HG03025 (cell line): ENCODE measurements around the gene RAB11FIP3.
"Not testable (repeated sequence)": the region's sequence is repeated elsewhere in the genome, so short reads cannot be mapped to it uniquely, and the experiment has no call there.

ENCODE experiments used
- ATAC-seq: cut with Tn5 transposase; IDR thresholded peaks from one replicate; pipeline ENCODE4 v1.9.1; 2021; ENCODE audit warnings: mild to moderate bottlenecking, moderate library complexity; ENCODE audit not compliant: unreplicated experiment, low FRiP score

Gene RAB11FIP3, protein sequence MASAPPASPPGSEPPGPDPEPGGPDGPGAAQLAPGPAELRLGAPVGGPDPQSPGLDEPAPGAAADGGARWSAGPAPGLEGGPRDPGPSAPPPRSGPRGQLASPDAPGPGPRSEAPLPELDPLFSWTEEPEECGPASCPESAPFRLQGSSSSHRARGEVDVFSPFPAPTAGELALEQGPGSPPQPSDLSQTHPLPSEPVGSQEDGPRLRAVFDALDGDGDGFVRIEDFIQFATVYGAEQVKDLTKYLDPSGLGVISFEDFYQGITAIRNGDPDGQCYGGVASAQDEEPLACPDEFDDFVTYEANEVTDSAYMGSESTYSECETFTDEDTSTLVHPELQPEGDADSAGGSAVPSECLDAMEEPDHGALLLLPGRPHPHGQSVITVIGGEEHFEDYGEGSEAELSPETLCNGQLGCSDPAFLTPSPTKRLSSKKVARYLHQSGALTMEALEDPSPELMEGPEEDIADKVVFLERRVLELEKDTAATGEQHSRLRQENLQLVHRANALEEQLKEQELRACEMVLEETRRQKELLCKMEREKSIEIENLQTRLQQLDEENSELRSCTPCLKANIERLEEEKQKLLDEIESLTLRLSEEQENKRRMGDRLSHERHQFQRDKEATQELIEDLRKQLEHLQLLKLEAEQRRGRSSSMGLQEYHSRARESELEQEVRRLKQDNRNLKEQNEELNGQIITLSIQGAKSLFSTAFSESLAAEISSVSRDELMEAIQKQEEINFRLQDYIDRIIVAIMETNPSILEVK

DNA sequence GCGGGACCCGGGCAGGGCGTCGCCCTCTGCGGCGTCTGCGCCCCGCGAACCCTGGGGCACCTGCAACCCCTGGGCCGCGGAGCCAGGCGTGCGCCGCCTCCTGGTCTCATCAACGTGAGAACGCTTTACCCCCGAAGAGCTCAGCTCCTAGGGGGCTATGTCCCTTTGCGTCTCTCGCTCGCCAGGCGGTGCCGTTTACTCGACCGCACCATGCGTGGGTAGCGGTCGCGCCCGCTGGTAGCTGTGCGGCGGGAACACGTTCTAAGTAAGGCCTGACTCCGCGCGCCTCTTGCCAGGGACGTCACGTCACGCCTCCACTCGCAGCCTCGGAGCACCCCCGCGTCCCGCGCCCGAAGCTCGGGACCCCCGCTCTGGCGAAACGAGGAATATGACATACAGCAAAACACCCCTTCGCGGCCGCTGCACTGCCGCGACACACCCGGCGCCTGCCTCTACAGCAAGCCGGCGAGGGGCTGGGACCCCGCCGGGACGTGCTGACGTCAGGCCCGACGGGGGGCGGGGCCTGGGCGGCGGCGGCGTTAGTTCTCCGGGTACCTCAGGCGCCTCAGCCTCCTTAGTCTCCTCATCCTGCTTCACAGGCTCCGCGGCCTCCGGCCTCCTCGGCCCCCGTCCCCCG is at the start of gene RAB11FIP3:
TSS of gene RAB11FIP3 (plus strand) at position 568 of the 637 bp plus-strand sequence. CDS start 358 bp downstream, outside the sequence.
- ATAC-seq: peak; percentile 70

DNA sequence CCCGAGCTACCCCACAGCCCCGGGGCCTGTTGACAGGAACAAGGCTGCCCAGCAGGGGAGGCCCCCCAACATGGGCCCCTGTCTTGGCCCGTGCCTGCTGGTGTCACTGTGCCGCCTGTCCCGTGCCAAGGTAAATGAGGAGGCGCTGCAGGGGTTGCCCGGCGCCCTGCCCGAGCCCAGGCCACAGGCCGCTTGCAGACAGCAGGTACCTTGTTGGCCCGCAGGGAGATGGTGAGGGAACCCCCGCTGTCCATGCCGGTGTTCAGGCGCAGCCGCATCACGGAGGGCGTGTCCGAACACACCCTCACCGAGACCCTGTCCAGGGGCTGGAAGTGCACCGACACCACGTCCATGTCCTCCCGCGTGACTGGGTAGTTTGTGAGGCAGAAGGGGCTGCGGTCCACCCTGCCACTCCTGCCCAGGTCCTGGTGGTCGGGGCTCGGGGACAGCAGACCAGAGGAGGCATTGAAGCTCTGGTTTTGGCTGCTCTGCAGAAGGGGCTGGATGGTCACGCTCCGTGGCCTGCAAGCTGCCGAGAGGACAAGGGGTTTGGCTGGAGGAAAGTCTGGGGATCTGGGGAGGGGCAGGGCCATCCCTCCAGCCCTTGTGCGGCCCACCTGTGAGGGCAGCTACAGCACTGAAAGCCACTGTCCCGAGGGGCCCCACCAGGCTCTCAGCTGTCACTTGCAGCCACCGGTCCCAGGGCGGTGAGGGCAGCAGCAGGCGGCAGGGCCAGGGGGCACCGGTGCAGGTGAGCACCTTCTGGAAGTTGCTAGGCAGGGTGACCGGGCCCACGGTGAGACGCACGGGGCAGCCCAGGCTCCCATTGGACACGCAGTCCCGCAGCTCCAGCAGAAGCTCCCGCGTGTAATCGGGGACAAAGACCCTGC is 49.3 kb upstream of the RAB11FIP3 start:
- no peak for ATAC-seq

DNA sequence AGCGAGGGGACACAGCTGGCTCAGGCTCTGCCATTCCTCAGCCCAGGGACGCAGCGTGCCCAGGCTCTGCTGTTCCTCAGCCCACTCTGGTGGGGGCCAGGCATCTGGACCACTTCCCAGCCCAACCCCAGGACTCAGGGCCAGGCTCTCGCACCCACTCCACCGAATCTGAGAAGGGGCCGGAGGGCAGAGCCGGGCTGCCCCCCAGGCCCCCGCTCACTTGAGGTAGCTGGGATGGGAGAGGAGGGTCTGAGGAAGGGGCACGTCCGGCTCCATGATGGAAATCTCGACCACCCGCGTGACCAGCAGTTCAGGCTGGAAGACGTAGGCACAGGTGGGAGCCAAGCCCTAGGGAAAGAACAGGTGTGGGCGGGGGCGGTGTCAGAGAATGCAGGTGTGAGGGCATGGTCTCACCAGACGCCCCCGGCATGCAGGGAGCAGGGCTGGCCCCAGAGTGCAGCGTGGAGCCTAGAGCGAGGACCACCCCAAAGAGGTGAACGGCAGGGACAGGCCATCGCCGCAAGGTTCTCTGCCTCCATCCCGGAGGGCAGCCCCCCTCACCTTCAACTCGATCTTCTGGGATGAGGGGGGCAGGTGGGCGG is 48.5 kb upstream of the RAB11FIP3 start:
- no peak for ATAC-seq

DNA sequence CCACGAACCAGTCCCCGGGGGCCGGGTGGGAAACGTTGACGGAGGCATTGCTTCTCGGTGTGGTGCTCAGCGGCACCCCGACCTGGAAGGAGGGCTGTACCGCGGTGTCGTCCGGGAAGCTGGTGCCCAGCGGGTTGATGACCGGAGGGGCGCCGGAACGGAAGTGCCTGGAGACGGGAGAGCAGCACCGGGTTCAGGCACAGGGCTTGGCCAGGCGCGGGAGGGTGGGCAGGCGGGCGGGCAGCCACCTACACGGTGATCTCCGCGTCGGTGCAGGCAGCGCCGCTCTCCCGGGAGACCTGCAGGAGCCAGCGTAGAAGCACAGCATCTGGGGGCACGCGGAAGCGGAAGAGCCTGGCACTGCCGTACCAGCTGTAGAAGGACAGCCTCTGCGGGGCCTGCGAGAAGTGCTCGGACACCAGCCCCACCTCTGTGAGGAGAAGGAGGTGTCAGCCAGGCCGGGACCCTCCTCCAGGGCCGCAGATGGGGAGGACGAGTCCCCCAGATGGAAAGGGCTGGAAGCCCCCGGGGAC is 48.0 kb upstream of the RAB11FIP3 start:
- no peak for ATAC-seq

DNA sequence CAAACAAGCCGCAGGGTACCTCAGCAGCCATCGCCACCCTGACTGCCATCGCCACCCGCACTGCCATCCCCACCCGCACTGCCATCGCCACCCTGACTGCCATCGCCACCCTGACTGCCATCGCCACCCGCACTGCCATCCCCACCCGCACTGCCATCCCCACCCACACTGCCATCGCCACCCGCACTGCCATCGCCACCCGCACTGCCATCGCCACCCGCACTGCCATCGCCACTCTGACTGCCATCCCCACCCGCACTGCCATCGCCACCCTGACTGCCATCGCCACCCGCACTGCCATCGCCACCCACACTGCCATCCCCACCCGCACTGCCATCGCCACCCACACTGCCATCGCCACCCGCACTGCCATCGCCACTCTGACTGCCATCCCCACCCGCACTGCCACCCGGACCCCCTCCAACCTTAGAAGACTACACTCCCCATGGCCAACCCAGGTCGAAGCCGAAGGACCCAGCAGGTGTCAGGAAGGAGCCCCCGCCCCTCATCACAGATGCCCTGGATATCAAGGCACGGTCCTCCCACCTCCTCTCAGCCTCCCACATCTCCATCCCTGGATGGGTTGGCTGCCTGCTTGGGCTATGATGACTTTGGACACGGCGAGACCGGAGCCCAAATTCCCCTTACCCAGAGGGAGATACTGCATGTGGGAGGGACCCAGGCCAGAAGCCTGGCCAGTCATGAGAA is 47.2 kb upstream of the RAB11FIP3 start:
- ATAC-seq: not testable (repeated sequence)

DNA sequence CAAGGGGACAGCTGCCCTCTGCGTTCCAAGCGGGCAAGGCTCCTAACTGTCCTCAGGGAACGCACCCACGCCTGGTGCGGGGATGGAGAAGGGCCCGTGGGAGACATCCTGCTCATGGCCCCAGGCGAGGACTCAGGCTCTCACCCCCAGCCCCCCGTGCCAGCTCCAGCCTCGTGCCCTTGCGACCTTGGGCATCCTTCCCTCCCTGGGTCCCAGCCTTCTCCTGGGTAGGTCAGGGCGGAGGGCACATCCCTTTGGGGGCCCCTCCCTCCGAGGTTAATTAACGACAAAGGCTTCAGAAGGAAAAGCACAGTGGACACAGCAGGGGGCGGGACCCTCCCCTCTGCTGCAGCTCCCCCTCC is 46.6 kb upstream of the RAB11FIP3 start:
- no peak for ATAC-seq

DNA sequence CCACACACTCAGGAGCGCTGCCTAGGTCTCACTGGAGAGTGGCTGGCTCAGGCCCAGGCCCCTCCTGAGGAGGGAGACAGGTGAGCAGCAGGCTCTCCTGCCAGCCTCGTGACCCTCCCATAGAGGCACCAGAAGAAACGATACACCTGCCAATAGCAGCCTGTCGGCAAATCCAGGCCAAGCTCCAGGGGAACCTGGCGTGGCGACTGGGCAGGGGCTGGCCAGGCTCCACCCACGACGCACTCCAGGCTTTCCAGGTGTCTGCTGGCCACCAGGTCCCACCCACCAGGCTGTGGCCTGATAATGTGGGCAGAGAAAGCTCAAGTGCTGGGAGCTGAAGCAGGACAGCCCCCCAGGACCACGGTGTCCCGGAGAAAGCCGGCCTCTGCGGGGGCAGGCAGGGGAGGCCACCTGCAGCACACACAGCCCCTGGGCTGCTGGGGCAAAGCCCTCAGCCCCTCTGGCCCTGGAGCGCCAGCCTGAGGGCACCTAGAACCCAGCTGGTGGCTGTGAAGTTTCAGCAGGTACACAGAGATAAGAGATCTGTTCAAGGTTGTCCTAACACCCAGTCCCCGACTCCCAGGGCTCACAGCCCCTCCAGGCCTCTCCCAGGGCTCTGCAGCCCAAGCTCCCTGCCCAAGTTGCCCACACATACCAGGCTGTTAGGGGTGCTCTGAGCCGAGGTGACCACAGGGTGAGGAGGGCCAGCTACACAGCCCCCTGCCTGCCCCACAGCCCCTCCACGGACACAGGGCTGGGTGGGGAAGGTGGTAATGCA is 46.1 kb upstream of the RAB11FIP3 start:
- ATAC-seq: no peak

DNA sequence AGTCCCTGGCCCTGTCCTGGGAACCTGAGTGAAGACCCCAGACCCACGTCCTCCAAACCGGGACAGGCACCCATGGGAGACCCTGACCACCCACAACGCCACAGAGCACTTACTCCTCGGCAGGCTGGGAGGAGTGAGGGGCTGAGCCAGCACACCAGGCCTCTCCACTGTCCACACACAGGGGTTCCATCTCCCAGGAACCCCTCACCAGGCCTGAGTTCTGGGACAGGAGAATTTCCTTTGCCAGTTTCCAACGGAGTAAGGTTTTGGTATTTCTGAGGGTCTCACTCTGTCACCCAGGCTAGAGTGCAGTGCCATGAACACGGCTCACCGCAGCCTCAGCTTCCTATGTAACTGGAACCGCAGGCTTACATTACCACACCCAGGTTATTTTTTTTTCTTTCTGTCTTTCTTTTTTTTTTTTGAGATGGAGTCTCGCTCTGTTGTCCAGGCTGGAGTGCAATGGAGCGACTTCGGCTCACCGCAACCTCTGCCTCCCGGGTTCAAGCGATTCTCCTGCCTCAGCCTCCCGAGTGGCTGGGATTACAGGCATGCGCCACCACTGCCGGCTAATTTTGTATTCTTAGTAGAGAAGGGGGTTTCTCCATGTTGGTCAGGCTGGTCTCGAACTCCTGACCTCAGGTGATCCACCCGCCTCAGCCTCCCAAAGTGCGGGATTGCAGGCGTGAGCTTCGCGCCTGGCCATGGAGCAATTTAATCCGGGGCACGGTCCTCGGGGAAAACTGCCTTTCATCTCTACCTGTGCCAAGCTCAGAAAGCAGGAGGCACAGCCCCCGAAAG is 45.3 kb upstream of the RAB11FIP3 start:
- no peak for ATAC-seq

DNA sequence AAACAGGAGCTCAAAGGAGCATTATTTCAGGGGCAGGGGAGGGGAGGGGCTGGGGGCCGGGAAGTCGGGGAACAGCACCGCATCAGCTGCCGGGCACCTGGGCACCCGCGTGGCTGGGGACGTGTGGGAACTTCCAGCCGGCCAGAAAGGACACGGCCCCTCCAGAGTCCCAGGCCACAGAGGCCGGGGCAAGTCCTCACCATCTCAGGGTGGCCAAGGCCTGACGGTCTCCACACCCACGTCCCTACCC is 44.8 kb upstream of the RAB11FIP3 start:
- ATAC-seq: no peak

DNA sequence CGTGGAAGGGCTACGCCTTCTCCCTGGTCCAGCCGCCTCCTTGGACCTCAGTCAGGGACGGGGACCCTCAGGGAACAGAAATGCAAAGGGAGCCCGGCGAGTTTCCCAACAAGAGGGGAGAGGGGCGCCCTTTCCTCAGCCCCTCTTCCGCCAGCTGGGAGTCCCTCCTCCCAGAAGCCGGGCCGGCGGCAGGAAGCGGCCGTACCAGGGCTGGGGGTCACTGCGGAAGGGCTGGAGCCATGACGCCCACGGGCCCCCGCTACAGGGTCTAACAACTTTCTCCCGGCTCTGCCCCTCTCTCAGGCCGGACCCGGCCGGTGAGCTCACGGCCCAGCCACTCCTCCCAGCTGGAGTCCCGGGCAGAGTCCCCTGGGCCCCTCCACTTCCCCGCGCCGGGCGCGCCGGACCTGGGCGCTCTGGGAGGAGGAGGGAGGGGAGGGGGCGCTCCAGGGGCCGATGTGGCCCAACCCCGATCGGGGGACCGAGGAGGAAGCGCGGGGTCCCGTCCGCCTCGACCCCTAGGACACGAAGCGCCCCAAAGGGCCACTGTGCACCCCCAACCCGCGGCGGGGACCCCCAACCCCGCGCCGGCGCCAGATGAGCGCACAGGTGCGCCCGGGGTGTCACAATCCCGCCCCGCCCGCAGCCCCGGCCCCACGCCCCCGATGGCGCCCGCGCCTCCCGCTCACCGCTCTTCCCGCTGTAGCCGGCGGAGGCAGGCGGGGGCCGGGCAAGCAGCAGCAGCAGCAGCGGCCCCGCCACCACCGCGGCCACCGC is 44.2 kb upstream of the RAB11FIP3 start:
- peak; percentile 17 for ATAC-seq

DNA sequence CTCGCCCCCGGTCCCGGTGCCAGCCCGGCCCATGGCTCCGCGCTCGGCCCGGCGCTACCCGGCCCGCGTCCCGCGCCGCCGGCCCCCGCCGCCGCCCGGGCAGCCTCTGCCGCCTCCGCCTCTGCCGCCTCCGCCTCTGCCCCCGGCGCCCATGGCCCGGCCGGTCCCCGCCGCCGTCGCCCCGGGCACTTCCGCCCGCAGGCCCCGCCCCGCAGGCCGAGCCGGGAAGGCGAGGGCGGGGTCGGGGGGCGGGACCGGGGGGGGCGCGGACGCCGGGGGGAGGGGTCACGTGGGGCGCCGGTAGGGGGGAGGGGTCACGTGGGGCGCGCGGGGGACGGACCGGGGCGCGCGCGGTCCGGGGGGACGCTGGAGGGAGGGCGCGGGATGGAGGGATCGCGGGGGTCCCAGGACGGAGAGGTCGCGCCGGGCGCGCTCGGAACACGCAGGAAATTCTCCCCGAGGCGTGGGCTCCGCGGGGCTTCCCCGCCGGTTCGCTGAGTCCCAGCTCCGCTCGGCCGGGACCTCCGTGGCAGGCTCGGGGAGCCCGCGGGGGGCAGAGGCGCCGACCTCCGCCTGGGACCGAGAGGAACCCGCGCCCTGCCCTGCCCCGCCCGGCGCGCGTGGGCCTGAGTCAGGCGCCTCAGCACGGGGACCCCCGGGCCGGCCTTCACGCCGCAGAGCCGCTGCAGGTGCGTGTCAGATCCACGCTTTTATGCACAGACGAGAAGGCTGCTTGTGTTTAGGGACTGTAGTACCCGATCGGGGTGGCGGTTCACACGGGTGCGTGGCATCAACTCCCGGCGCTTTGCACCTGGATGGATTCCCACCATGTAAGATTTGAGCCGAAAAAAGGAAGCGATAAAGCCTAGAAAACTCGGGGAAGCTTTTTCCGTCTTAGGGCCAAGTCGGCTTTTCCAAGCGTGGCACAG is 43.4 kb upstream of the RAB11FIP3 start, which contains the start of gene PGAP6:
TSS of gene PGAP6 (minus strand) at position 190 of the 929 bp plus-strand sequence. CDS start at position 33, 157 bp downstream.
- peak; percentile 43 for ATAC-seq

DNA sequence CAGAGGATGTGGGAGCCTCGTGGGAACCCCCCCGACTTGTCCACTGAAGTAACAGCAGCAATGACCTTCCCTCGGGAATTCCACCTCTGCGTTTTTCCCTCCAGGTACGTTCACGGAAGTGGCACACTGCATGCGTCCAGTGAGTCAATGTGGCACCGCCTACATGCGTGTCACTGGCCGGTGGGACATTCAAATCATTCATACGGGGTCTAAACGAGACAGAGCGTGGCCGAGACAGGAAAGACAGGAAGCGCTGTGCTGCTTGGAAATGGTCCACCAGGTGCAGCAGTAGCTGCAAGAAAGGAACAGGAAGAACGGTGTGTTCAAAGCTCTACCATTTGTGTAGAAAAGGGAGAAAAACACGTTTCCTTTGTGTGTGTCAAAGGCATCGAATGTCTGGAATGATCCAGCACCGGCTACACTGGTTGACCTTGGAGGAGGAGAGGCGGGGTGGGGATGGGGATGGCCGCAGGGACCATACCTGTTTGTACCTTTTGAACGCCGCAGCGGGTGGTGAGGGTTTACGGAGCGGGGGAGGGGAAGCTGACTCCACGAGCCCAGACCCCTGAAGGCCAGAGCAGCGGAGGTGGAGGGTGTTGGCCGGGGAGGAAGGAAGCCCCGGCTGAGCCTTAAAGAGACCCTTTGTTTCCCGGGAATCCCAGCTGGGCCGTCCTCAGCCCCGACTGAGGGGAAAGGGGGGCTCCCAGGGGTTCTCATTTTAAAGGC is 42.0 kb upstream of the RAB11FIP3 start:
- no peak for ATAC-seq

DNA sequence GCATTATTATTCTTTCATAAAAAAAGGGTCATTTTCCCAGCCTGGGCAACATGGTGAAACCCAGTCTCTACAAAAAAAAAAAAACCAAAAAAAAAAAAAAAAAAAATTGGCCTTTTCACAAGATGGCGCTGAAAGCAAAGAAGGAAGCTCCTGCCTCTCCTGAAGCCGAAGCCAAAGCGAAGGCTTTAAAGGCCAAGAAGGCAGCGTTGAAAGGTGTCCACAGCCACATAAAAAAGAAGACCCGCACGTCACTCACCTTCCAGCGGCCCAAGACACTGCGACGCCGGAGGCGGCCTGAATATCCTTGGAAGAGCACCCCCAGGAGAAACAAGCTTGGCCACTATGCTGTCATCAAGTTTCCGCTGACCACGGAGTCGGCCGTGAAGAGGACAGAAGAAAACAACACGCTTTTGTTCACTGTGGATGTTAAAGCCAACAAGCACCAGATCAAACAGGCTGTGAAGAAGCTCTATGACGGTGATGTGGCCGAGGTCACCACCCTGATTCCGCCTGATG is 38.8 kb upstream of the RAB11FIP3 start:
- no peak for ATAC-seq

DNA sequence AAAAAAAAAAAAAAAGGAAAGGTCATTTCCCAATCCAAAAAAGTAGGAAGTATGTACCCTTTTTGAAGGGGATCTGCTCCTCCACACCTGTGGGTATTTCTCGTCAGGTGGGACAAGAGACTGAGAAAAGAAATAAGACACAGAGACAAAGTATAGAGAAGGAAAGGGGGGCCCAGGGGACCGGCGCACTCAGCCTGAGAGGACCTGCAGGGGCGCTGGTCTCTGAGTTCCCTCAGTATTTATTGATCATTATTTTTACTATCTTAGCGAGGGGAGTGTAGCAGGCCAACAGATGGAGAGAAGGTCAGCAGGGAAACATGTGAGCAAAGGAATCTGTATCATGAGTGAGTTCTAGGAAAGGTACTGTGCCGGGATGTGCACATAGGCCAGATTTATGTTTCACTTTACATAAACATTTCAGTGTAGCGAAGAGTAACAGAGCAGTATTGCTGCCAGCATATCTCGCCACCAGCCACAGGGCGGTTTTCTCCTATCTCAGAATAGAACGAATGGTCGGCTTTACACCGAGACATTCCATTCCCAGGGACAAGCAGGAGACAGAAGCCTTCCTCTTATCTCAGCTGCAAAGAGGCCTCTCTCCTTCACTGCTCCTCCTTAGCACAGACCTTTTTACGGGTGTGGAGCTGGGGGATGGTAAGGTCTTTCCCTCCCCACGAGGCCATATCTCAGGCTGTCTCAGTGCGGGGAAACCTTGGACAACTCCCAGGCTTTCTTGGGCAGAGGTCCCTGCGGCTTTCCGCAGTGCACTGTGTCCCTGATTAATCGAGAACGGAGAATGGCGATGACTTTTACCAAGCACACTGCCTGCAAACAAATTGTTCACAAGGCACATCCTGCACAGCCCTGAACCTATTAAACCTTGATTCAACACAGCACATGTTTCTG is 37.4 kb upstream of the RAB11FIP3 start:
- not testable (repeated sequence) for ATAC-seq
